Calu3 (cell line): ENCODE measurements around the gene NPBWR2. TPM values are rescaled to one million over a fixed set of nuclear protein-coding genes. Genes with fewer than 3 reads are reported as not detected.
A peak's percentile ranks its signal among the peaks of the same experiment; 100 is the strongest.

ENCODE experiments used
- BruUV-seq: library from RNA; stranded (reverse); fragments of 400-500 nt; replicated peaks from 2 replicates; lab custom pipeline; 2021; lab: Mats Ljungman, UMichigan
- CTCF ChIA-PET: fragments of 300-600 bp; sonication (Branson Sonifier 250); formaldehyde crosslinking; loops from one replicate; lab custom pipeline; 2022; ENCODE audit warnings: antibody characterized with exemption; lab: Charles Lee
- DNase-seq: peaks from one replicate; pipeline ENCODE4 v3.0.0; 2022
- H3K27ac Mint-ChIP-seq: one replicate; pipeline ENCODE4 v1.8.0; 2022; ENCODE audit warnings: mixed read lengths; ENCODE audit not compliant: unreplicated experiment
- H3K27me3 Mint-ChIP-seq: one replicate; pipeline ENCODE4 v1.8.0; 2022; ENCODE audit warnings: mixed read lengths; ENCODE audit not compliant: unreplicated experiment
- H3K36me3 Mint-ChIP-seq: one replicate; pipeline ENCODE4 v1.8.0; 2022; ENCODE audit warnings: mild to moderate bottlenecking, moderate library complexity, mixed read lengths; ENCODE audit not compliant: insufficient read depth, unreplicated experiment
- H3K4me1 Mint-ChIP-seq: one replicate; pipeline ENCODE4 v1.8.0; 2022; ENCODE audit warnings: mild to moderate bottlenecking, low read depth, mixed read lengths; ENCODE audit not compliant: unreplicated experiment
- H3K4me3 Mint-ChIP-seq: one replicate; pipeline ENCODE4 v1.8.0; 2022; ENCODE audit warnings: mild to moderate bottlenecking, low read depth, moderate library complexity, mixed read lengths; ENCODE audit not compliant: unreplicated experiment
- H3K9me3 Mint-ChIP-seq: one replicate; pipeline ENCODE4 v1.8.0; 2022; ENCODE audit warnings: low read depth, mixed read lengths; ENCODE audit not compliant: unreplicated experiment
- intact Hi-C: fragments of 100-400 bp; cut with micrococcal nuclease; formaldehyde crosslinking; loops from one replicate; pipeline ENCODE4 v1.10.0; 2022; ENCODE audit not compliant: unreplicated experiment
- total RNA-seq: library from RNA; stranded (reverse); gene quantifications from 2 replicates; pipeline ENCODE4 v1.2.3, GENCODE V29; 2022
- TF ChIP-seq, protein P1 (sequence below): fragments of 200-600 bp; IDR thresholded peaks from one replicate; pipeline ENCODE4 v1.8.0; 2022; ENCODE audit warnings: antibody characterized with exemption; ENCODE audit not compliant: unreplicated experiment

The NPBWR2 gene
- total RNA-seq, 1 experiment from 2014 or later: not detected

DNA sequence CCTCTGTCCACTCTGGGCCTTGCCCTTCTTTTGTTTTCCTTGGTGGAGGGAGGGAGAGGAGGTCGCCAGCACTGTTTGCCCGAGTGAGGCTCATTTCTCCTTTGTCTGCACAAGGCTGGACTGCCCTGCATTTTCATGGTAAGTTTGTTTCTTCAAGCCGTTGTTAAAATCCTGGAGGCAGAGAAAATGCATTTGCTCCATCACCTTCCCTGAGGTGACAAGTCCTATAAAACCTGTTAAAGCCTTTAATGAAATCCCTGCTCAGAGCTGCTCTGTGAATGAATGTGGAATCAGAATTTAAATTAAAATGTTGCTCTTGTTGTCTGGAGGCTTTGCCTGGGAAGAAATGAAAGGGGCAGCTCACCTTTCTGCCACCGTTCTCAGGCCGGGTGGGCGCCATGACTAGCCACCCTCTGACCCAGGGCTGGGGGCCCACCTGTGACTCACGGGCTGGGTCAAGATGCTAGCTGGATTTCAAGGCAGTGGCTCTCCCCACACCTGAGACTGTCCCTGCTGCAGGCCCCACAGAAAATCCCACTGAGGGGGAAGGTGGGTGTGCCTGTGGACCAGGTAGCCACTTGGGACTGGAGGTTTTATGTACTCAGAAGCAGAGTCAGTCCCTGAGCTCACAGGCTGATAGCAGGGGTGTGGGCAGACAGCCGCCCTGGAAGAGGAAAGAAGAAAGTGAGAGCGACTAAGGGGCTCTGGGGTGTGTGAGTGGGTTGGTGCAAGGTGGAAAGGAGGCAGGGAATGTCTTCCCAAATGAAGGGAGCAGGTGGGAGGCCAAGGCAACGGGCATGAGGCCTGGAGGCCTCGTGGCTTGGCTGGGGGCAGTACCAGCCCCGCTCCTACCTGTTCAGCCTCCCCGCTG is 32.9 kb upstream of the NPBWR2 start:
- H3K27ac Mint-ChIP-seq: no peak overlapping the region
- H3K36me3 Mint-ChIP-seq: no peaks in the 10 kb centered on the region
- intact Hi-C loops: no loop called here
- no peak for DNase-seq
- peaks cover 58% of the 10 kb centered on the region for H3K27me3 Mint-ChIP-seq
- no TSS peak for BruUV-seq
- peaks cover 9% of the 10 kb centered on the region for H3K9me3 Mint-ChIP-seq
- H3K4me3 Mint-ChIP-seq: no peak overlapping the region
- CTCF ChIA-PET: interaction anchor here (0.5 to 2.3 kb wide), 4 partner anchors 9 to 20 kb away, joined by 3 to 5 read pairs (median 4); no protein-coding TSS in a partner anchor
- TF ChIP-seq, protein P1, sequence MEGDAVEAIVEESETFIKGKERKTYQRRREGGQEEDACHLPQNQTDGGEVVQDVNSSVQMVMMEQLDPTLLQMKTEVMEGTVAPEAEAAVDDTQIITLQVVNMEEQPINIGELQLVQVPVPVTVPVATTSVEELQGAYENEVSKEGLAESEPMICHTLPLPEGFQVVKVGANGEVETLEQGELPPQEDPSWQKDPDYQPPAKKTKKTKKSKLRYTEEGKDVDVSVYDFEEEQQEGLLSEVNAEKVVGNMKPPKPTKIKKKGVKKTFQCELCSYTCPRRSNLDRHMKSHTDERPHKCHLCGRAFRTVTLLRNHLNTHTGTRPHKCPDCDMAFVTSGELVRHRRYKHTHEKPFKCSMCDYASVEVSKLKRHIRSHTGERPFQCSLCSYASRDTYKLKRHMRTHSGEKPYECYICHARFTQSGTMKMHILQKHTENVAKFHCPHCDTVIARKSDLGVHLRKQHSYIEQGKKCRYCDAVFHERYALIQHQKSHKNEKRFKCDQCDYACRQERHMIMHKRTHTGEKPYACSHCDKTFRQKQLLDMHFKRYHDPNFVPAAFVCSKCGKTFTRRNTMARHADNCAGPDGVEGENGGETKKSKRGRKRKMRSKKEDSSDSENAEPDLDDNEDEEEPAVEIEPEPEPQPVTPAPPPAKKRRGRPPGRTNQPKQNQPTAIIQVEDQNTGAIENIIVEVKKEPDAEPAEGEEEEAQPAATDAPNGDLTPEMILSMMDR: no peak
- H3K4me1 Mint-ChIP-seq: no peaks in the 10 kb centered on the region

DNA sequence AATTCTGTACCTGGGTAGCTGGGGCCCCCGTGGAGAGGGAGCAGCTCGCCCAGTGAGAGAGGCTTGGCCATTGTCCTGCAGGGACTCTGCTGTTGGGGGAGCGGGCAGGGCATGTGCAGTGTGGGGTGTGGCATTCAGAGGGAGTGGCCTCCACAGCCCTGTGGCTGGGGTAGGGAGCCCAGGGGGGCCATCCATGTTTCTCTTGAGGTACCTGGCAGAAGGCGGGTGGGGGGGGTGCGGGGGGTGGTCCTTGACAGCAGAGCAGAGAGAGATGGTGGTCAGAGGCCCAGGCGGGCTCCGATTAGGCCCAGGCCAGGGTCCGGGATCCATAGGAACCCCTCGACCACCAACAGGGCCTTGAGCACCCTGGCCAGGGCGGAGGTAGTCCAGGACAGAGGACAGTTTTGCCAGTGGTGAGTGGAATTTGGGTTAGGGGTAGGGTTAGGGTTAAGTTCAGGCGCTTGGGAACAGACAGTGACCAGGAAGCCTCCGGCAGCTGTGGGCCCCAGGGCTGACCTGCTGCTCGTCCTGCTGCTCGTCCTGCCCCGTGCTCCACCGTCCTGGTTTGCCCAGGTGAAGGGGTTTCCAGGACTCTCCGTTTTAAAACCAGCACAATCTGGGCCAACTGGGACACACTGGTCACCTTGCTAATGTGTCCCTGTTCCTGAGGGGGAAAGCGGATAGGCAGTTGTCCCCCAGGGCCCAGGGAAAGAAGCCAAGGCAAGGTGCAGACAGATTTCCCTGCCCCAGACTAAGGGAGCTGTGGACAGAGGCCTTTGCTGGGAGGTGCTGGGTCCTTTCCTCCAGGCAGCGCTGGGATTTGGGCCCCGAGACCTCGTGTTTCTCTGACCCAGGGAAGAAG is 32.1 kb upstream of the NPBWR2 start:
- peaks cover 3% of the 10 kb centered on the region for H3K9me3 Mint-ChIP-seq
- DNase-seq: peak; percentile 3
- CTCF ChIA-PET: interaction anchor here (1.2 kb wide), 2 partner anchors 8 to 14 kb away, joined by 3 to 4 read pairs; no protein-coding TSS in a partner anchor

DNA sequence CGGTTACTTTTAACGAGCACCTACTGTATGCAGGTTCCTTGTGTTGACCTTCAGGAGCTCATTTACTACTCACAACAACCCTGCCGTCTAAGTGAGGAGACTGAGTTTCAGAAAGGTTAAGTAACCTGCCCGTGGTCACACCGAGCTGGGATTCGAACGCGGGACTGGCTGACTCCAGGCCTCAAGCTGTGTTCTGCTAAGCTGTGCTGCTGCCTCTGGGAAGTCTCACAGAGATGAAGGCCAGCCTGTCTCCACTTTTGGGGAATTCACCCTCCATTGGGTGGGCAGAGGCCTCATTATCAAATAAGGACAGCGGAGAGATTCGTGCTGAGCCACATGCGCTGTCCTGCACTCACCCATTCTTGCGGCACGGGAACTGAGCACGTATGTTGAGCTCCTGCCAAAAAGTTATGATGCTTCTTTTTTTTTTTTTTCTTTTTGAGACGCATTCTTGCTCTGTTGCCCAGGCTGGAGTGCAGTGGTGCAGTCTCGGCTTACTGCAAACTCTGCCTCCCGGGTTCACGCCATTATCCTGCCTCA is 31.0 kb upstream of the NPBWR2 start:
- TF ChIP-seq, protein P1: no peak
- Mint-ChIP-seq H3K4me1 (no peaks in the 10 kb centered on the region), H3K9me3 (no peaks in the 10 kb centered on the region), H3K36me3 (no peaks in the 10 kb centered on the region), H3K27ac (no peak overlapping the region), H3K27me3 (peaks cover 63% of the 10 kb centered on the region), H3K4me3 (no peak overlapping the region)
- no TSS peak for BruUV-seq
- intact Hi-C loops: no loop called here
- CTCF ChIA-PET: interaction anchor here (0.5 kb wide), 1 partner anchor 642 kb away, joined by 8 read pairs; no protein-coding TSS in a partner anchor
- no peak for DNase-seq

More for the DNA sequence above, 32.1 kb upstream of the NPBWR2 start:
- no peak overlapping the region for H3K27ac Mint-ChIP-seq
- TF ChIP-seq, protein P1: no peak
- H3K4me3 Mint-ChIP-seq: no peak overlapping the region
- H3K27me3 Mint-ChIP-seq: peaks cover 67% of the 10 kb centered on the region
- intact Hi-C loops: no loop called here
- no TSS peak for BruUV-seq
- H3K36me3 Mint-ChIP-seq: no peaks in the 10 kb centered on the region
- H3K4me1 Mint-ChIP-seq: no peaks in the 10 kb centered on the region

DNA sequence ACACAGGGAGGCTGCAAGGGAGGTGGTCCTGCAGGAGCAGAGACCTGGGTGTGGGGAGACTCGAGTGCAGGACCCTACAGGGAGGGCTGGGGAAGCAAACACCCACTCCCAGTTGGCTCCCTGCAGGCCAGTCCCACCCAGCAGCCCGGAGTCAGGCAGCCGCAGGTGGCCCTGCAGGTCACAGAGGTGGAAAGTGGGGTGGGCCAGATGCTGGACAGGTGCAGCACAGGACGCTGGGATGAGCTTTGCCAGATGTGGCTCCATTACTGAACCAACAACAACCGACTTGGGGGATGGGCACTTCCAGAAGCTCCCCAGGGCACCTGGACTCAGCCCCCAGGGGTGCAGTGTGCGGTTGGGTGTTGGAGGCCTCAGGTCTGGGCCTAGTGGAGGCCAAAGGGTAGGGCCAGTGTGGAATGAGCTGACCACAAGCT is 30.2 kb upstream of the NPBWR2 start:
- no TSS peak for BruUV-seq
- H3K4me3 Mint-ChIP-seq: no peak overlapping the region
- intact Hi-C loops: no loop called here
- no peak for DNase-seq
- H3K4me1 Mint-ChIP-seq: no peaks in the 10 kb centered on the region
- peaks cover 55% of the 10 kb centered on the region for H3K27me3 Mint-ChIP-seq
- CTCF ChIA-PET: no interaction called here
- H3K36me3 Mint-ChIP-seq: no peaks in the 10 kb centered on the region
- no peaks in the 10 kb centered on the region for H3K9me3 Mint-ChIP-seq
- TF ChIP-seq, protein P1: no peak
- H3K27ac Mint-ChIP-seq: no peak overlapping the region
